IPS-18a (cell line): ENCODE results near the gene INSRR.

Experiments used
- H3K27ac ChIP-seq: one replicate; pipeline ENCODE4 v1.5.1; 2013; ENCODE audit warnings: low read length
- H3K27me3 ChIP-seq: one replicate; pipeline ENCODE4 v1.6.1; 2013; ENCODE audit warnings: mild to moderate bottlenecking, low read length; ENCODE audit not compliant: control insufficient read depth, insufficient read depth
- H3K36me3 ChIP-seq: one replicate; pipeline ENCODE4 v1.6.1; 2013; ENCODE audit warnings: low read depth, low read length; ENCODE audit not compliant: control insufficient read depth
- H3K4me1 ChIP-seq: one replicate; pipeline ENCODE4 v1.6.1; 2013; ENCODE audit warnings: low read depth, low read length; ENCODE audit not compliant: control insufficient read depth
- H3K4me3 ChIP-seq: one replicate; pipeline ENCODE4 v1.5.1; 2013; ENCODE audit warnings: low read length
- H3K9ac ChIP-seq: one replicate; pipeline ENCODE4 v1.6.1; 2013; ENCODE audit warnings: mild to moderate bottlenecking, low read length, moderate library complexity
- H3K9me3 ChIP-seq: one replicate; pipeline ENCODE4 v1.6.1; 2013; ENCODE audit warnings: low read depth, low read length; ENCODE audit not compliant: control insufficient read depth

The INSRR gene

DNA sequence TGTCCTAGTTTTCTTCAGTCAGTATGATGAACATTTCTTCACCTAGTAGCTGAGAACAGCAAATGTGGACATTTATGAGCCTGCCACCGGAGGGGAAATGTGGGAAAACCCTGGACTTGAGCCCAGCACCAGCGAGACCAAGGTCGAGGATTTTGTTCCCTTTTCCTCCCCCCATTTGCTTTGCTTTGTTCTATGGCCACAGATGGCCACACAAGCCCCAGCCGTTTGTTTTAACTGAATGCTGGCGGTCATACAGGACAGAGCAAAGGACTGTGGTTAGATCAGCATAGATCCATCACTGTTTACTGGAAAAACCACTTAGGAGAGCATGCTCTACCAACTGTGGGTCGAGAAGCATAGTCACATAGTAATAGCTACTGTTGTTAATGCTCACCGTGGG, 63.1 kb downstream of the INSRR start:
- Histone ChIP-seq H3K27me3 (no peaks in the 10 kb centered on the region), H3K36me3 (peaks cover 89% of the 10 kb centered on the region), H3K9ac (no peak overlapping the region), H3K4me3 (no peak overlapping the region), H3K9me3 (no peaks in the 10 kb centered on the region), H3K27ac (no peak overlapping the region), H3K4me1 (no peaks in the 10 kb centered on the region)

DNA sequence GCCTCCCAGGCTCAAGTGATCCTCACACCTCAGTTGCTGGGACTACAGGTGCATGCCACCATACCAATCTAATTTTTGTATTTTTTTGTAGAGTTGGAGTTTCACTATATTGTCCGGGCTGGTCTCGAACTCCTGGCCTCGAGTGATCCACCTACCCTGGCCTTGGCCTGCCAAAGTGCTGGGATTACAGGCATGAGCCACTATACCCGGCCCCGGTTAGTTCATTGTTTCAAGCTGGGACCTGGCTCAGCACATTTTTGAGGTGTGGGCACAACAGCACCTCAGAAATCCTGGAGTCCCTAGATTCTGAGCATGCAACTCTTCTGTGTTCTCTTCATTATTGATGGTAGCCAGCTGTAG, 63.6 kb downstream of the INSRR start:
- no peak overlapping the region for H3K4me3 ChIP-seq
- H3K9me3 ChIP-seq = no peaks in the 10 kb centered on the region
- peaks cover 85% of the 10 kb centered on the region for H3K36me3 ChIP-seq
- no peak overlapping the region for H3K9ac ChIP-seq
- no peaks in the 10 kb centered on the region for H3K27me3 ChIP-seq
- H3K27ac ChIP-seq = no peak overlapping the region
- H3K4me1 ChIP-seq = no peaks in the 10 kb centered on the region

DNA sequence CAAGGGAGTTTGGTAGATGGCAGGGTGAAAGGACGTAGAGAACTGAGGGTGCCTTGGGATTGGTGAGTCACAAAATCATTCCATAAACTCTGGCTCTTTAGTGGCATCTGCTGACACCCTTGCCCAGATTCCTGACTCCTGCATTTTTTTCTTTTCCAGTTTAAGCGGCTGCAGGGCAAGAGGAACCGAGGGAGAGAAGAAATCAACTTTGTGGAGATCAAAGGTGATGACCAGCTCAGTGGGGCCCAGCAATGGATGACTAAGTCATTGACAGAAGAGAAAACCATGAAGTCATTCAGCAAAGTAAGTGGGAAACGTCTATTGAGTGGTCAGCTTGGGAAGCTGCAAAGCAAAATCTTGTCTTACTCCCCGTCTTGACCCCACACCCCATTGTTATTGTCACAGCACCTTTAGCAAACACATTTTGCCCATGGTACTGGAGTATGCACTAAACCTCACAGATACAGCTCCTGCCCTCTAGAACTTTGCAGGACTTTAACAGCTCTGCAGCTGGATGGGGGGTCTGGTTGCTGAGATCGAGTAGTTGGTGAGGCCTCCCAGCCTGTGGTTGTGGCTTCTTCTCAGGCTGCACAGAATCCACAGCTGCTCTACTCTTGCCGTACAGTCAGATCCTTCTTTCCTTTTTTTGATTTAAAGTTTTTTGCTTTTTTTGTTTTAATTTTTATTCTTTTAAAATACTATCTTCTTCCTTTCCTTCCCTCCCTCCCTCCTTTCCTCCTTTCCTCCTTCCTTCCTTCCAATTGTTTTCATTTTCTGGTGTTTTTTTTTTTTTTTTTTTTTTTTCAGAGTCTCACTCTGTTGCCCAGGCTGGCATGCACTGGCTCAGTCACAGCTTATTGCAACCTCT, 64.2 kb downstream of the INSRR start:
- H3K4me1 ChIP-seq = no peaks in the 10 kb centered on the region
- H3K4me3 ChIP-seq = no peak overlapping the region
- no peaks in the 10 kb centered on the region for H3K9me3 ChIP-seq
- no peak overlapping the region for H3K27ac ChIP-seq
- peaks cover 82% of the 10 kb centered on the region for H3K36me3 ChIP-seq
- H3K27me3 ChIP-seq = no peaks in the 10 kb centered on the region
- H3K9ac ChIP-seq = no peak overlapping the region
